GM18951 (cell line): Measurements from ENCODE around the gene HIF1A.

Source experiments
- POLR2A ChIP-seq: IDR thresholded peaks from 4 replicates; pipeline ENCODE4 v1.6.1; 2011; ENCODE audit warnings: mild to moderate bottlenecking; ENCODE audit not compliant: insufficient read length, insufficient read depth; ENCODE audit errors: extremely low read depth
- in situ Hi-C: fragments of 300-500 bp; cut with MboI; formaldehyde crosslinking; loops from one replicate; pipeline ENCODE4 v1.12.0; 2022; ENCODE audit warnings: low sequenced_read_pairs, mixed read lengths, inconsistent platforms; ENCODE audit not compliant: unreplicated experiment

Gene HIF1A

GRCh38 chr14:61768240-61768639 is 72.9 kb downstream of the HIF1A start:
- no peak for TF ChIP-seq POLR2A
- in situ Hi-C loops = no loop called here

DNA sequence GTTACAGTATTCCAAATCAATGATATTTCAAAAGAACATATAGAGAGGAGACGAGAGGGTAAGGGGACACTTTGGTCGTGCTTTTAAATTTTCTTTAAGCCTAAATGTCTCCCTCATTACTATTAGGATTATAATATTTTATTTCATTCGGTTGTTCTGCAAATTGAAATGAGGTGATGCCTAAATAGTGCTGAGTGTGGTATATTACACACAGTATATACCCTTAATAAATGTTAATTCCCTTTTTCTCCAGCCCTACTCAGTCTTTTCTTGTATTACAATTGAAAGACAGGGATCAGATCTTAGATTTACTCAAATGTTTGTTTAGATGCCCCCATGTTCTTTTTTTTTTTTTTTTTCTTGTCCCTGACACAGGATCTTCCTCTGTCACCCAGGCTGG is 74.6 kb downstream of the HIF1A start:
- in situ Hi-C loops = no loop called here
- TF ChIP-seq POLR2A = no peak

GRCh38 chr14:61774861-61775260 is 79.5 kb downstream of the HIF1A start:
- in situ Hi-C loops = no loop called here
- TF ChIP-seq POLR2A = no peak

GRCh38 chr14:61780125-61780524 is 84.8 kb downstream of the HIF1A start:
- TF ChIP-seq POLR2A = no peak
- in situ Hi-C loops = no loop called here

- in situ Hi-C loops = no loop called here
- TF ChIP-seq POLR2A = no peak
These were observed 102.0 kb downstream of the HIF1A start for GRCh38 chr14:61797309-61797708.
